ENCODE measurements around the gene TMEM126A. TPM values are rescaled to one million over a fixed set of nuclear protein-coding genes. Genes with fewer than 3 reads are reported as not detected.
"Not testable (repeated sequence)": the region's sequence is repeated elsewhere in the genome, so short reads cannot be mapped to it uniquely, and the experiment has no call there.

The TMEM126A gene
- total and polyA plus RNA-seq, 4 donors, result 9.3 to 39.1 (median 23.3) TPM

- Histone ChIP-seq H3K4me3 (ENCODE audit: low read depth in 1 of 3, low read length in 3 of 3) (no peak overlapping the region), H3K27me3 (ENCODE audit: control insufficient read depth in 4 of 4, insufficient read depth in 4 of 4, low read length in 3 of 4) (no peaks in the 10 kb centered on the region), H3K9ac (ENCODE audit: low read depth in 1 of 2, low read length in 2 of 2) (no peak overlapping the region), H3K36me3 (ENCODE audit: control insufficient read depth in 4 of 4, insufficient read depth in 3 of 4, low read depth in 1 of 4, low read length in 3 of 4) (no peaks in the 10 kb centered on the region), H3K4me1 (ENCODE audit: control insufficient read depth in 4 of 4, insufficient read depth in 4 of 4, low read length in 3 of 4) (no peaks in the 10 kb centered on the region), H3K9me3 (ENCODE audit: control insufficient read depth in 4 of 4, low read length in 3 of 4) (no peaks in the 10 kb centered on the region), H3K27ac (ENCODE audit: low read depth in 1 of 2, low read length in 2 of 2) (no peak overlapping the region)
- TF ChIP-seq RXRA (IDR thresholded peaks at IDR 0.05) (no peak), NR2F2 (IDR thresholded peaks at IDR 0.05) (no peak), ZBTB33 (IDR thresholded peaks at IDR 0.05) (no peak), SP1 (IDR thresholded peaks at IDR 0.05) (no peak)
- DNase-seq (ENCODE audit: low spot score), result no peak
- 91% methylated on average over 4 of the region's 4 CpGs for WGBS
Measured at GRCh38 chr11:85603220-85603619, 44.5 kb upstream of the TMEM126A start.

GRCh38 chr11:85606237-85606636, 41.5 kb upstream of the TMEM126A start:
- H3K9ac ChIP-seq (ENCODE audit: low read depth in 1 of 2, low read length in 2 of 2); H3K27me3 ChIP-seq (ENCODE audit: control insufficient read depth in 4 of 4, insufficient read depth in 4 of 4, low read length in 3 of 4); DNase-seq (ENCODE audit: low spot score); H3K4me3 ChIP-seq (ENCODE audit: low read depth in 1 of 3, low read length in 3 of 3); H3K27ac ChIP-seq (ENCODE audit: low read depth in 1 of 2, low read length in 2 of 2); H3K36me3 ChIP-seq (ENCODE audit: control insufficient read depth in 4 of 4, insufficient read depth in 3 of 4, low read depth in 1 of 4, low read length in 3 of 4); H3K9me3 ChIP-seq (ENCODE audit: control insufficient read depth in 4 of 4, low read length in 3 of 4); H3K4me1 ChIP-seq (ENCODE audit: control insufficient read depth in 4 of 4, insufficient read depth in 4 of 4, low read length in 3 of 4): not testable (repeated sequence)
- WGBS, result 96% methylated on average over 3 of the region's 3 CpGs

GRCh38 chr11:85608621-85609020, 39.1 kb upstream of the TMEM126A start:
- H3K4me3 ChIP-seq (ENCODE audit: low read depth in 1 of 3, low read length in 3 of 3); H3K27me3 ChIP-seq (ENCODE audit: control insufficient read depth in 4 of 4, insufficient read depth in 4 of 4, low read length in 3 of 4); H3K36me3 ChIP-seq (ENCODE audit: control insufficient read depth in 4 of 4, insufficient read depth in 3 of 4, low read depth in 1 of 4, low read length in 3 of 4); H3K9ac ChIP-seq (ENCODE audit: low read depth in 1 of 2, low read length in 2 of 2); H3K4me1 ChIP-seq (ENCODE audit: control insufficient read depth in 4 of 4, insufficient read depth in 4 of 4, low read length in 3 of 4); H3K9me3 ChIP-seq (ENCODE audit: control insufficient read depth in 4 of 4, low read length in 3 of 4); H3K27ac ChIP-seq (ENCODE audit: low read depth in 1 of 2, low read length in 2 of 2); DNase-seq (ENCODE audit: low spot score): not testable (repeated sequence)

- not testable (repeated sequence) for H3K4me3 ChIP-seq (ENCODE audit: low read depth in 1 of 3, low read length in 3 of 3); H3K36me3 ChIP-seq (ENCODE audit: control insufficient read depth in 4 of 4, insufficient read depth in 3 of 4, low read depth in 1 of 4, low read length in 3 of 4); H3K27ac ChIP-seq (ENCODE audit: low read depth in 1 of 2, low read length in 2 of 2); H3K4me1 ChIP-seq (ENCODE audit: control insufficient read depth in 4 of 4, insufficient read depth in 4 of 4, low read length in 3 of 4); H3K9me3 ChIP-seq (ENCODE audit: control insufficient read depth in 4 of 4, low read length in 3 of 4); H3K27me3 ChIP-seq (ENCODE audit: control insufficient read depth in 4 of 4, insufficient read depth in 4 of 4, low read length in 3 of 4); DNase-seq (ENCODE audit: low spot score); H3K9ac ChIP-seq (ENCODE audit: low read depth in 1 of 2, low read length in 2 of 2)
- 81% methylated on average over 2 of the region's 2 CpGs for WGBS
Measured at GRCh38 chr11:85609286-85609685, 38.5 kb upstream of the TMEM126A start.

GRCh38 chr11:85611643-85612042, 36.1 kb upstream of the TMEM126A start:
- H3K9ac ChIP-seq (ENCODE audit: low read depth in 1 of 2, low read length in 2 of 2); DNase-seq (ENCODE audit: low spot score); H3K4me3 ChIP-seq (ENCODE audit: low read depth in 1 of 3, low read length in 3 of 3); H3K36me3 ChIP-seq (ENCODE audit: control insufficient read depth in 4 of 4, insufficient read depth in 3 of 4, low read depth in 1 of 4, low read length in 3 of 4); H3K9me3 ChIP-seq (ENCODE audit: control insufficient read depth in 4 of 4, low read length in 3 of 4); H3K27ac ChIP-seq (ENCODE audit: low read depth in 1 of 2, low read length in 2 of 2); H3K27me3 ChIP-seq (ENCODE audit: control insufficient read depth in 4 of 4, insufficient read depth in 4 of 4, low read length in 3 of 4); H3K4me1 ChIP-seq (ENCODE audit: control insufficient read depth in 4 of 4, insufficient read depth in 4 of 4, low read length in 3 of 4): not testable (repeated sequence)
- WGBS, result 80% methylated on average over 2 of the region's 2 CpGs

All from liver (tissue), 9 donors.